Neural progenitor cell (in vitro differentiated cells): ENCODE measurements around the gene LRRTM3. TPM values are rescaled to one million over a fixed set of nuclear protein-coding genes. Genes with fewer than 3 reads are reported as not detected.

Experiments used
- DNase-seq: peaks from one replicate; pipeline ENCODE4 v3.0.0-alpha.2; 2016; ENCODE audit warnings: low spot score
- H2AFZ ChIP-seq: fragments of 200-600 bp; sonication (generic); replicated peaks from 2 replicates; pipeline ENCODE4 v1.6.1; 2016; ENCODE audit warnings: antibody characterized with exemption
- H3F3A ChIP-seq: fragments of 200-600 bp; sonication (generic); 2 replicates; pipeline ENCODE4 v1.6.1; 2016; ENCODE audit warnings: antibody characterized with exemption, low read depth
- H3K27ac ChIP-seq: fragments of 200-600 bp; sonication (generic); 2 replicates; pipeline ENCODE4 v1.5.1; 2016; ENCODE audit warnings: mild to moderate bottlenecking
- H3K27me3 ChIP-seq: fragments of 200-600 bp; sonication (generic); 2 replicates; pipeline ENCODE4 v1.6.1; 2016; ENCODE audit warnings: mild to moderate bottlenecking, moderate library complexity
- H3K36me3 ChIP-seq: fragments of 200-600 bp; sonication (generic); 2 replicates; pipeline ENCODE4 v1.5.1; 2016
- H3K4me1 ChIP-seq: fragments of 200-600 bp; sonication (generic); 2 replicates; pipeline ENCODE4 v1.6.1; 2016; ENCODE audit warnings: mixed run types
- H3K4me2 ChIP-seq: fragments of 200-600 bp; sonication (generic); 2 replicates; pipeline ENCODE4 v1.6.1; 2016
- H3K4me3 ChIP-seq: fragments of 200-600 bp; sonication (generic); 2 replicates; pipeline ENCODE4 v1.5.1; 2016
- H3K79me2 ChIP-seq: fragments of 200-600 bp; sonication (generic); 2 replicates; pipeline ENCODE4 v1.6.1; 2016; ENCODE audit warnings: low read depth
- H3K9ac ChIP-seq: fragments of 200-600 bp; sonication (generic); 2 replicates; pipeline ENCODE4 v1.6.1; 2016
- H3K9me3 ChIP-seq: fragments of 200-600 bp; sonication (generic); 2 replicates; pipeline ENCODE4 v1.5.1; 2016; ENCODE audit warnings: low read depth
- H4K20me1 ChIP-seq: fragments of 200-600 bp; sonication (generic); 2 replicates; pipeline ENCODE4 v1.6.1; 2016; ENCODE audit warnings: low read depth
- H3K27ac Mint-ChIP-seq: 3 replicates; pipeline ENCODE4 v1.8.0; 2021; ENCODE audit warnings: mixed read lengths
- H3K27me3 Mint-ChIP-seq: 2 replicates; pipeline ENCODE4 v1.8.0; 2022; ENCODE audit warnings: low read depth, mild to moderate bottlenecking, inconsistent platforms, moderate library complexity, mixed read lengths; ENCODE audit not compliant: insufficient read depth
- H3K36me3 Mint-ChIP-seq: 3 replicates; pipeline ENCODE4 v1.8.0; 2021; ENCODE audit warnings: mixed read lengths
- H3K4me1 Mint-ChIP-seq: 3 replicates; pipeline ENCODE4 v1.8.0; 2021; ENCODE audit warnings: mixed read lengths
- H3K4me3 Mint-ChIP-seq: 3 replicates; pipeline ENCODE4 v1.8.0; 2021; ENCODE audit warnings: mild to moderate bottlenecking, moderate library complexity, mixed read lengths
- H3K9me3 Mint-ChIP-seq: 3 replicates; pipeline ENCODE4 v1.8.0; 2020; ENCODE audit warnings: mixed read lengths
- CTCF ChIP-seq: fragments of 200-600 bp; sonication (generic); IDR thresholded peaks from 2 replicates; pipeline ENCODE4 v1.5.1; 2017; ENCODE audit warnings: antibody characterized with exemption, mild to moderate bottlenecking
- EZH2 ChIP-seq: fragments of 200-600 bp; sonication (generic); IDR thresholded peaks from 2 replicates; pipeline ENCODE4 v1.6.1; 2017; ENCODE audit warnings: antibody characterized with exemption, mild to moderate bottlenecking, moderate library complexity
- EZH2phosphoT487 ChIP-seq: fragments of 200-600 bp; sonication (generic); IDR thresholded peaks from 2 replicates; pipeline ENCODE4 v1.6.1; 2017; ENCODE audit warnings: antibody characterized with exemption
- total RNA-seq: library from RNA; depleted of rRNA; stranded (reverse); fragments of >200 nt; gene quantifications from 2 replicates; pipeline ENCODE4 v1.2.3, GENCODE V29; 2015; ENCODE audit warnings: low replicate concordance

LRRTM3 gene
- total RNA-seq, 1 donor from 2014 or later, result not detected

GRCh38 chr10:66888237-66888636, 37.6 kb upstream of the LRRTM3 start:
- H3K4me3 Mint-ChIP-seq, result no peak overlapping the region
- no peak overlapping the region for H3K27ac Mint-ChIP-seq
- H3K27me3 Mint-ChIP-seq, result peaks cover 2% of the 10 kb centered on the region

GRCh38 chr10:66892871-66893270, 33.0 kb upstream of the LRRTM3 start:
- Mint-ChIP-seq H3K4me3 (no peak overlapping the region), H3K9me3 (peaks cover 2% of the 10 kb centered on the region), H3K27ac (peak overlapping the region; percentile 58), H3K27me3 (no peaks in the 10 kb centered on the region), H3K4me1 (peaks cover 9% of the 10 kb centered on the region), H3K36me3 (no peaks in the 10 kb centered on the region)
- Histone ChIP-seq H2AFZ (no peak overlapping the region), H3K79me2 (no peaks in the 10 kb centered on the region), H3K4me3 (no peak overlapping the region), H3K4me1 (no peaks in the 10 kb centered on the region), H3K4me2 (no peak overlapping the region), H3K27ac (no peak overlapping the region), H4K20me1 (no peaks in the 10 kb centered on the region), H3F3A (no peaks in the 10 kb centered on the region), H3K9me3 (peaks cover 2% of the 10 kb centered on the region), H3K27me3 (no peaks in the 10 kb centered on the region), H3K9ac (no peak overlapping the region), H3K36me3 (peaks cover 1% of the 10 kb centered on the region)
- TF ChIP-seq CTCF, result no peak
- TF ChIP-seq EZH2, result no peak
- no peak for TF ChIP-seq EZH2phosphoT487
- DNase-seq, result no peak

More at GRCh38 chr10:66888237-66888636, 37.6 kb upstream of the LRRTM3 start:
- H3K9ac ChIP-seq, result no peak overlapping the region
- no peaks in the 10 kb centered on the region for H3K27me3 ChIP-seq
- no peaks in the 10 kb centered on the region for H3F3A ChIP-seq
- H3K4me2 ChIP-seq, result no peak overlapping the region
- no peaks in the 10 kb centered on the region for H3K9me3 Mint-ChIP-seq
- no peak for DNase-seq
- TF ChIP-seq CTCF, result no peak
- no peak for TF ChIP-seq EZH2phosphoT487
- no peak for TF ChIP-seq EZH2
- no peaks in the 10 kb centered on the region for H3K79me2 ChIP-seq
- H3K4me3 ChIP-seq, result no peak overlapping the region
- no peaks in the 10 kb centered on the region for H4K20me1 ChIP-seq
- no peaks in the 10 kb centered on the region for H3K4me1 ChIP-seq
- H3K4me1 Mint-ChIP-seq, result peaks cover 4% of the 10 kb centered on the region
- no peak overlapping the region for H2AFZ ChIP-seq
- H3K36me3 Mint-ChIP-seq, result no peaks in the 10 kb centered on the region
- no peak overlapping the region for H3K27ac ChIP-seq
- no peaks in the 10 kb centered on the region for H3K36me3 ChIP-seq
- no peaks in the 10 kb centered on the region for H3K9me3 ChIP-seq

GRCh38 chr10:66910671-66911070, 15.2 kb upstream of the LRRTM3 start:
- Histone ChIP-seq H2AFZ (no peak overlapping the region), H3K36me3 (no peaks in the 10 kb centered on the region), H3K9me3 (no peaks in the 10 kb centered on the region), H3K27me3 (no peaks in the 10 kb centered on the region), H3K4me1 (no peaks in the 10 kb centered on the region), H4K20me1 (no peaks in the 10 kb centered on the region), H3K79me2 (no peaks in the 10 kb centered on the region), H3F3A (no peaks in the 10 kb centered on the region), H3K4me3 (no peak overlapping the region), H3K27ac (no peak overlapping the region), H3K4me2 (no peak overlapping the region), H3K9ac (no peak overlapping the region)
- Mint-ChIP-seq H3K9me3 (no peaks in the 10 kb centered on the region), H3K4me3 (no peak overlapping the region), H3K27ac (no peak overlapping the region), H3K36me3 (no peaks in the 10 kb centered on the region), H3K27me3 (no peaks in the 10 kb centered on the region), H3K4me1 (no peaks in the 10 kb centered on the region)
- no peak for TF ChIP-seq EZH2phosphoT487
- no peak for TF ChIP-seq CTCF
- no peak for TF ChIP-seq EZH2
- DNase-seq, result no peak
